Neural progenitor cell (in vitro differentiated cells): ENCODE measurements around the gene GXYLT2. TPM values are rescaled to one million over a fixed set of nuclear protein-coding genes. Genes with fewer than 3 reads are reported as not detected.

ENCODE experiments used
- DNase-seq: peaks from one replicate; pipeline ENCODE4 v3.0.0-alpha.2; 2016; ENCODE audit warnings: low spot score
- H2AFZ ChIP-seq: fragments of 200-600 bp; sonication (generic); replicated peaks from 2 replicates; pipeline ENCODE4 v1.6.1; 2016; ENCODE audit warnings: antibody characterized with exemption
- H3F3A ChIP-seq: fragments of 200-600 bp; sonication (generic); 2 replicates; pipeline ENCODE4 v1.6.1; 2016; ENCODE audit warnings: antibody characterized with exemption, low read depth
- H3K27ac ChIP-seq: fragments of 200-600 bp; sonication (generic); 2 replicates; pipeline ENCODE4 v1.5.1; 2016; ENCODE audit warnings: mild to moderate bottlenecking
- H3K27me3 ChIP-seq: fragments of 200-600 bp; sonication (generic); 2 replicates; pipeline ENCODE4 v1.6.1; 2016; ENCODE audit warnings: mild to moderate bottlenecking, moderate library complexity
- H3K36me3 ChIP-seq: fragments of 200-600 bp; sonication (generic); 2 replicates; pipeline ENCODE4 v1.5.1; 2016
- H3K4me1 ChIP-seq: fragments of 200-600 bp; sonication (generic); 2 replicates; pipeline ENCODE4 v1.6.1; 2016; ENCODE audit warnings: mixed run types
- H3K4me2 ChIP-seq: fragments of 200-600 bp; sonication (generic); 2 replicates; pipeline ENCODE4 v1.6.1; 2016
- H3K4me3 ChIP-seq: fragments of 200-600 bp; sonication (generic); 2 replicates; pipeline ENCODE4 v1.5.1; 2016
- H3K79me2 ChIP-seq: fragments of 200-600 bp; sonication (generic); 2 replicates; pipeline ENCODE4 v1.6.1; 2016; ENCODE audit warnings: low read depth
- H3K9ac ChIP-seq: fragments of 200-600 bp; sonication (generic); 2 replicates; pipeline ENCODE4 v1.6.1; 2016
- H3K9me3 ChIP-seq: fragments of 200-600 bp; sonication (generic); 2 replicates; pipeline ENCODE4 v1.5.1; 2016; ENCODE audit warnings: low read depth
- H4K20me1 ChIP-seq: fragments of 200-600 bp; sonication (generic); 2 replicates; pipeline ENCODE4 v1.6.1; 2016; ENCODE audit warnings: low read depth
- H3K27ac Mint-ChIP-seq: 3 replicates; pipeline ENCODE4 v1.8.0; 2021; ENCODE audit warnings: mixed read lengths
- H3K27me3 Mint-ChIP-seq: 2 replicates; pipeline ENCODE4 v1.8.0; 2022; ENCODE audit warnings: low read depth, mild to moderate bottlenecking, inconsistent platforms, moderate library complexity, mixed read lengths; ENCODE audit not compliant: insufficient read depth
- H3K36me3 Mint-ChIP-seq: 3 replicates; pipeline ENCODE4 v1.8.0; 2021; ENCODE audit warnings: mixed read lengths
- H3K4me1 Mint-ChIP-seq: 3 replicates; pipeline ENCODE4 v1.8.0; 2021; ENCODE audit warnings: mixed read lengths
- H3K4me3 Mint-ChIP-seq: 3 replicates; pipeline ENCODE4 v1.8.0; 2021; ENCODE audit warnings: mild to moderate bottlenecking, moderate library complexity, mixed read lengths
- H3K9me3 Mint-ChIP-seq: 3 replicates; pipeline ENCODE4 v1.8.0; 2020; ENCODE audit warnings: mixed read lengths
- CTCF ChIP-seq: fragments of 200-600 bp; sonication (generic); IDR thresholded peaks from 2 replicates; pipeline ENCODE4 v1.5.1; 2017; ENCODE audit warnings: antibody characterized with exemption, mild to moderate bottlenecking
- EZH2 ChIP-seq: fragments of 200-600 bp; sonication (generic); IDR thresholded peaks from 2 replicates; pipeline ENCODE4 v1.6.1; 2017; ENCODE audit warnings: antibody characterized with exemption, mild to moderate bottlenecking, moderate library complexity
- EZH2phosphoT487 ChIP-seq: fragments of 200-600 bp; sonication (generic); IDR thresholded peaks from 2 replicates; pipeline ENCODE4 v1.6.1; 2017; ENCODE audit warnings: antibody characterized with exemption
- total RNA-seq: library from RNA; depleted of rRNA; stranded (reverse); fragments of >200 nt; gene quantifications from 2 replicates; pipeline ENCODE4 v1.2.3, GENCODE V29; 2015; ENCODE audit warnings: low replicate concordance

GXYLT2 gene
- total RNA-seq, 1 donor from 2014 or later = 3.6 TPM

- Mint-ChIP-seq H3K4me1 (no peaks in the 10 kb centered on the region), H3K27me3 (peaks cover 5% of the 10 kb centered on the region), H3K9me3 (peaks cover 8% of the 10 kb centered on the region), H3K4me3 (no peak overlapping the region), H3K27ac (no peak overlapping the region), H3K36me3 (peaks cover 35% of the 10 kb centered on the region)
- no peaks in the 10 kb centered on the region for H3K27me3 ChIP-seq
- H2AFZ ChIP-seq = no peak overlapping the region
- H3K4me1 ChIP-seq = peaks cover 3% of the 10 kb centered on the region
- no peak for DNase-seq
- H3F3A ChIP-seq = no peaks in the 10 kb centered on the region
- no peak for TF ChIP-seq EZH2
- no peak for TF ChIP-seq EZH2phosphoT487
- TF ChIP-seq CTCF = no peak
- H3K27ac ChIP-seq = no peak overlapping the region
- H3K79me2 ChIP-seq = no peaks in the 10 kb centered on the region
- H4K20me1 ChIP-seq = peaks cover 100% of the 10 kb centered on the region
- H3K9ac ChIP-seq = no peak overlapping the region
- H3K9me3 ChIP-seq = no peaks in the 10 kb centered on the region
- no peak overlapping the region for H3K4me3 ChIP-seq
- no peak overlapping the region for H3K4me2 ChIP-seq
- no peaks in the 10 kb centered on the region for H3K36me3 ChIP-seq
These were observed 131.1 kb downstream of the GXYLT2 start for GRCh38 chr3:73018790-73019441.

- TF ChIP-seq EZH2 (no peak), CTCF (no peak)
- Histone ChIP-seq H3F3A (no peaks in the 10 kb centered on the region), H3K9me3 (no peaks in the 10 kb centered on the region), H3K4me2 (no peak overlapping the region), H3K4me3 (no peak overlapping the region), H3K4me1 (peaks cover 13% of the 10 kb centered on the region), H3K27ac (no peak overlapping the region), H2AFZ (no peak overlapping the region), H3K9ac (no peak overlapping the region), H3K79me2 (no peaks in the 10 kb centered on the region), H4K20me1 (peaks cover 100% of the 10 kb centered on the region), H3K27me3 (no peaks in the 10 kb centered on the region), H3K36me3 (no peaks in the 10 kb centered on the region)
- DNase-seq = no peak
- peaks cover 5% of the 10 kb centered on the region for H3K27me3 Mint-ChIP-seq
- no peak overlapping the region for H3K4me3 Mint-ChIP-seq
- peaks cover 18% of the 10 kb centered on the region for H3K9me3 Mint-ChIP-seq
- H3K4me1 Mint-ChIP-seq = no peaks in the 10 kb centered on the region
- no peak overlapping the region for H3K27ac Mint-ChIP-seq
- peaks cover 46% of the 10 kb centered on the region for H3K36me3 Mint-ChIP-seq
These were observed 133.5 kb downstream of the GXYLT2 start for GRCh38 chr3:73021301-73021835.

GRCh38 chr3:73024836-73025235, 137.0 kb downstream of the GXYLT2 start:
- DNase-seq = no peak
- TF ChIP-seq EZH2phosphoT487 (no peak), CTCF (no peak), EZH2 (no peak)
- Mint-ChIP-seq H3K36me3 (peaks cover 57% of the 10 kb centered on the region), H3K27me3 (peaks cover 4% of the 10 kb centered on the region), H3K4me3 (no peak overlapping the region), H3K4me1 (no peaks in the 10 kb centered on the region), H3K9me3 (peaks cover 49% of the 10 kb centered on the region), H3K27ac (no peak overlapping the region)
- no peaks in the 10 kb centered on the region for H3F3A ChIP-seq
- H2AFZ ChIP-seq = no peak overlapping the region
- no peak overlapping the region for H3K4me3 ChIP-seq
- H3K27me3 ChIP-seq = no peaks in the 10 kb centered on the region
- H3K4me2 ChIP-seq = no peak overlapping the region
- no peaks in the 10 kb centered on the region for H3K9me3 ChIP-seq
- H4K20me1 ChIP-seq = peaks cover 98% of the 10 kb centered on the region
- no peak overlapping the region for H3K27ac ChIP-seq
- no peak overlapping the region for H3K9ac ChIP-seq
- no peaks in the 10 kb centered on the region for H3K79me2 ChIP-seq
- peaks cover 13% of the 10 kb centered on the region for H3K4me1 ChIP-seq
- peaks cover 3% of the 10 kb centered on the region for H3K36me3 ChIP-seq
